ENCODE data around the gene IFITM5. TPM values are rescaled to one million over a fixed set of nuclear protein-coding genes. Genes with fewer than 3 reads are reported as not detected.
A peak's percentile ranks its signal among the peaks of the same experiment; 100 is the strongest.
"Not testable (repeated sequence)": the region's sequence is repeated elsewhere in the genome, so short reads cannot be mapped to it uniquely, and the experiment has no call there.

Gene IFITM5
- total and polyA plus RNA-seq, 2 of the 4 experiments (the other 2 are of a cell fraction), result not detected

DNA sequence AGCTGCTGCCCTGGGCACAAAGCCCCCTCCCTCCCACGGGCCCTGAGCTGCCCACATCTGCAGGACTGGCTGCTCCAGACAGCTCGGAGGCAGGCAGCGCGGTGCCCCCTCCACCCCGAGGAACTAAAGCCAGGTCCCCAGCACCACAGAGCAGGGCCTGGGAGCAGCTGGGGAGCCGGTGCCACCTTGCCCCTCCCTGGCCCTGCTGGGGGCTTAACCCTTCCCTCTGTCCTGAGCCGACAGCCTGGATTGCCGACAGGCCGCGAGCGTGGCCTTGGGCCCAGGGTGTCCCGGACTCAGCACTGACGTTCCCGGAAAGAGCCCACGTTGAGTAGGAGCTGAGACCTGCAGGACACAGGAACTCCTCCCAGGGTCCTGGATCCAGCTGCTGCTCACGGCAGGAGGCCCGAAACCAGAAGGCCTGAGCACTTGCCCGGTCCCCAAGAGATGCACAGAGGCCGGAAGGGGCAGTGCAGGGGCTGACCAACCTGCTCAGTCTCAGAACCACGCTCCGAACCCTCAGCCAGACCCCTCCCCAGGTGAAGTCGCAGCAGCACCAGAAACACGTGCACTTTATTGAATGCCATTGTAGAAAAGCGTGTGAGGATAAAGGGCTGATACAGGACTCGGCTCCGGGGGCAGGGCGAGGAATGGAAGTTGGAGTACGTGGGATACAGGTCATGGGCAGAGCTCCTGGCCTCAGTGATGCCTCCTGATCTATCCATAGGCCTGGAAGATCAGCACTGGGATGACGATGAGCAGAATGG lies 20.0 kb upstream of the IFITM5 start:
- Histone ChIP-seq H3K14ac (replicated peaks; ENCODE audit: low read depth, low read length) (peak overlapping the region; percentile 99), H3K4ac (ENCODE audit: low read depth, low read length) (peak overlapping the region; percentile 89), H3K9ac (ENCODE audit: low read depth, low read length) (peak overlapping the region; percentile 83), H3K56ac (ENCODE audit: extremely low read depth, insufficient read depth, low read length) (peak overlapping the region; percentile 71), H3K79me1 (ENCODE audit: low read depth in 1 of 2, low read length in 2 of 2) (peaks cover 5 to 18% of the 10 kb centered on the region in 2 experiments; a peak in 2 of 4 replicates), H3K4me3 (ENCODE audit: insufficient read depth, low read depth, low read length) (peak overlapping the region; percentile 64), H3K27ac (ENCODE audit: insufficient read depth, low read length) (peak overlapping the region; percentile 97), H2BK120ac (ENCODE audit: low read depth, low read length) (peak overlapping the region; percentile 56; the same call in 1 of the 2 replicates), H3K4me1 (ENCODE audit: control insufficient read depth, insufficient read depth, low read length) (peaks cover 11% of the 10 kb centered on the region), H3K18ac (ENCODE audit: low read depth, low read length) (peak overlapping the region; percentile 92), H2AK9ac (replicated peaks; ENCODE audit: low read depth, low read length, poor library complexity) (peak overlapping the region; percentile 53), H3K4me2 (ENCODE audit: low read depth, low read length) (peak overlapping the region; percentile 99), H2BK20ac (ENCODE audit: low read depth, low read length) (peak overlapping the region; percentile 74; the same call in 1 of the 2 replicates), H2AK5ac (ENCODE audit: low read depth, low read length) (peak overlapping the region; percentile 88), H4K5ac (ENCODE audit: low read depth, low read length) (peak overlapping the region; percentile 81), H2BK5ac (ENCODE audit: low read depth, low read length, poor library complexity, severe bottlenecking) (peak overlapping the region; percentile 93), H4K8ac (ENCODE audit: low read depth in 2 of 2, low read length in 2 of 2) (peak overlapping the region; percentile 53 to 67; a peak in 3 of 4 replicates), H4K91ac (ENCODE audit: insufficient read depth, low read depth, low read length) (peak overlapping the region; percentile 74), H3K23ac (ENCODE audit: low read depth, low read length) (peak overlapping the region; percentile 99)
- H2BK15ac ChIP-seq (ENCODE audit: low read depth, low read length); H4K20me1 ChIP-seq (ENCODE audit: insufficient read depth, low read length); H3K9me1 ChIP-seq (ENCODE audit: insufficient read depth, low read length); CTCF ChIA-PET; DNase-seq; H2AFZ ChIP-seq (replicated peaks; ENCODE audit: low read length, poor library complexity); H3K27me3 ChIP-seq (ENCODE audit: control insufficient read depth, insufficient read depth, low read length); BruUV-seq (replicated peaks); POLR2A ChIA-PET (ENCODE audit: unreplicated experiment); dilution Hi-C loops (cut with HindIII; ENCODE audit: low sequenced_read_pairs, unreplicated experiment); in situ Hi-C loops (cut with MboI; ENCODE audit: low sequenced_read_pairs); H3K36me3 ChIP-seq (ENCODE audit: control insufficient read depth, insufficient read depth, low read length); H3K9me3 ChIP-seq (ENCODE audit: control insufficient read depth, insufficient read depth, low read length); intact Hi-C loops (cut with micrococcal nuclease): not testable (repeated sequence)
- 0% methylated on average over 1 of the region's 29 CpGs; no CpG with 5 or more reads in 1 of the 2 experiments for WGBS, 2 experiments (ENCODE audit: extremely low coverage in 2 of 2, insufficient read length in 1 of 2)
- peak; percentile 16 for ATAC-seq (ENCODE audit: low read depth)

- H2BK20ac ChIP-seq (ENCODE audit: low read depth, low read length); H3K14ac ChIP-seq (replicated peaks; ENCODE audit: low read depth, low read length); BruUV-seq (replicated peaks); CTCF ChIA-PET; H4K5ac ChIP-seq (ENCODE audit: low read depth, low read length); H3K9me3 ChIP-seq (ENCODE audit: control insufficient read depth, insufficient read depth, low read length); H3K18ac ChIP-seq (ENCODE audit: low read depth, low read length); H3K9me1 ChIP-seq (ENCODE audit: insufficient read depth, low read length); in situ Hi-C loops (cut with MboI; ENCODE audit: low sequenced_read_pairs); dilution Hi-C loops (cut with HindIII; ENCODE audit: low sequenced_read_pairs, unreplicated experiment); H3K36me3 ChIP-seq (ENCODE audit: control insufficient read depth, insufficient read depth, low read length); H2BK120ac ChIP-seq (ENCODE audit: low read depth, low read length); H3K4me1 ChIP-seq (ENCODE audit: control insufficient read depth, insufficient read depth, low read length); H2BK15ac ChIP-seq (ENCODE audit: low read depth, low read length); intact Hi-C loops (cut with micrococcal nuclease); H2AK9ac ChIP-seq (replicated peaks; ENCODE audit: low read depth, low read length, poor library complexity); H3K56ac ChIP-seq (ENCODE audit: extremely low read depth, insufficient read depth, low read length); POLR2A ChIA-PET (ENCODE audit: unreplicated experiment); DNase-seq; H2AK5ac ChIP-seq (ENCODE audit: low read depth, low read length); H3K27me3 ChIP-seq (ENCODE audit: control insufficient read depth, insufficient read depth, low read length); H2AFZ ChIP-seq (replicated peaks; ENCODE audit: low read length, poor library complexity); H3K23ac ChIP-seq (ENCODE audit: low read depth, low read length); H4K91ac ChIP-seq (ENCODE audit: insufficient read depth, low read depth, low read length): not testable (repeated sequence)
- peak overlapping the region; percentile 83 for H3K9ac ChIP-seq (ENCODE audit: low read depth, low read length)
- no CpG with 5 or more reads among the region's 79 CpGs for whole genome bisulfite sequencing, 2 experiments (ENCODE audit: extremely low coverage in 2 of 2, insufficient read length in 1 of 2)
- peak overlapping the region; percentile 79 for H2BK5ac ChIP-seq (ENCODE audit: low read depth, low read length, poor library complexity, severe bottlenecking)
- H3K4me2 ChIP-seq (ENCODE audit: low read depth, low read length), result peak overlapping the region; percentile 69
- peak overlapping the region in 1 of 2 experiments; percentile 77; a peak in 1 of 4 replicates for H4K8ac ChIP-seq (ENCODE audit: low read depth in 2 of 2, low read length in 2 of 2)
- H3K4ac ChIP-seq (ENCODE audit: low read depth, low read length), result peak overlapping the region; percentile 65; the same call in 1 of the 2 replicates
- peak overlapping the region; percentile 87 for H3K27ac ChIP-seq (ENCODE audit: insufficient read depth, low read length)
- H3K79me1 ChIP-seq (ENCODE audit: low read depth in 1 of 2, low read length in 2 of 2), result peaks cover 5 to 23% of the 10 kb centered on the region in 2 experiments; a peak in 3 of 4 replicates
- H3K4me3 ChIP-seq (ENCODE audit: insufficient read depth, low read depth, low read length), result peak overlapping the region; percentile 51
- peak; percentile 68 for ATAC-seq (ENCODE audit: low read depth)
- peaks cover 10% of the 10 kb centered on the region; the same call in 1 of the 2 replicates for H4K20me1 ChIP-seq (ENCODE audit: insufficient read depth, low read length)
Measured at GRCh38 chr11:318405-319120, 19.2 kb upstream of the IFITM5 start.
